Activated CD4-positive, alpha-beta memory T cell treated with anti-CD3 and anti-CD28 coated beads for 36 hours (primary cell): Measurements from ENCODE around the gene RNF20. TPM values are rescaled to one million over a fixed set of nuclear protein-coding genes. Genes with fewer than 3 reads are reported as not detected.
"Not testable (repeated sequence)": the region's sequence is repeated elsewhere in the genome, so short reads cannot be mapped to it uniquely, and the experiment has no call there.

ENCODE experiments used
- CTCF ChIA-PET: fragments of 350-600 bp; sonication (Branson Sonifier 250); formaldehyde crosslinking; loops from one replicate; lab custom pipeline; 2021; ENCODE audit warnings: antibody characterized with exemption, inconsistent platforms; lab: Charles Lee
- POLR2A ChIA-PET: fragments of 350-600 bp; sonication (Branson Sonifier 250); formaldehyde crosslinking; loops from one replicate; lab custom pipeline; 2021; ENCODE audit warnings: antibody characterized with exemption; lab: Charles Lee
- DNase-seq: peaks from one replicate; pipeline ENCODE4 v3.0.0-alpha.2; 2020
- H3K27ac Mint-ChIP-seq: one replicate; pipeline ENCODE4 v1.8.0; 2021; ENCODE audit warnings: mixed read lengths
- H3K27me3 Mint-ChIP-seq: one replicate; pipeline ENCODE4 v1.8.0; 2021; ENCODE audit warnings: mixed read lengths
- H3K36me3 Mint-ChIP-seq: one replicate; pipeline ENCODE4 v1.8.0; 2021; ENCODE audit warnings: mixed read lengths
- H3K4me1 Mint-ChIP-seq: one replicate; pipeline ENCODE4 v1.8.0; 2021; ENCODE audit warnings: low read depth, mixed read lengths
- H3K4me3 Mint-ChIP-seq: one replicate; pipeline ENCODE4 v1.8.0; 2021; ENCODE audit warnings: mild to moderate bottlenecking, mixed read lengths
- H3K9me3 Mint-ChIP-seq: one replicate; pipeline ENCODE4 v1.8.0; 2021; ENCODE audit warnings: mixed read lengths
- intact Hi-C: fragments of 100-400 bp; cut with micrococcal nuclease; formaldehyde crosslinking; loops from one replicate; pipeline ENCODE4 v1.15.1; 2023
- total RNA-seq, 2 experiments: library from RNA; stranded (reverse); gene quantifications; one replicate each; pipeline ENCODE4 v1.2.3, GENCODE V29; 2021

Gene RNF20
- total RNA-seq, 2 experiments from 2014 or later: 36.1 to 37.5 TPM

DNA sequence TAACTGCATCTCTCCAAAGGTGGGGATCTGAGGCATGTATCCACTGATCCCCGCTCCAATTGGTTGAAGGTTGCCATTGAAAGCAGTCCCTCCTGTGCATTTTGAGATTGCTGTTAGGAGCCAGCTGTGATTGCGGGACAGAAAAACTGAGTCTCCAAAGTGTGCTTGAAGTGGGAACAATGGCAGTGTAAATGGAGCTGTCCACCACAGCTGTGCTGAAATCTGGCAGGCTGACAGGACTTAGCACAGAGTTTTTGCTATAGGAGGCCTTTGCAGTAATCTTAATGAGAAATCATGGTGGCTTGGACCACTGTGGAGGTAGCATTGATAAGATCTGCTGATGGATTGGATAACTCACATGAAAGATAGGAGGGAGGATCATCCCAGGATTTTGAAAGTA lies 3.3 kb downstream of the RNF20 start:
- POLR2A ChIA-PET: no interaction called here
- no peaks in the 10 kb centered on the region for H3K27me3 Mint-ChIP-seq
- intact Hi-C loops: no loop called here

DNA sequence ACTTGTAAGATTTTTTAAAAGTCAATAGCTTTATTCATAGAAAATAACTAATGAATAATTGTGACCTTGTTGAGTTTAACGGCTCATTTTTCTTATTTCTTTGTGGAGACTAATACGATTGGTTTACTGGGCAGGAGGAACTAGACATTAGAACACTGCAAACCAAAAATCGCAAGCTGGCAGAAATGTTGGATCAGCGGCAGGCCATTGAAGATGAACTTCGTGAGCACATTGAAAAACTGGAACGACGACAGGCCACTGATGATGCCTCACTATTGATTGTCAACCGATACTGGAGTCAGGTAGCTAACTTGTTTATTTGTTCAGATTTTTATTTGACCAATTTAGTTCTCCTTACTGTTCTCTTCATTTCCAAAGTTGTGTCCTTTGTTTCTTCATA lies 6.4 kb downstream of the RNF20 start:
- no peak overlapping the region for H3K27ac Mint-ChIP-seq
- peaks cover 9% of the 10 kb centered on the region for H3K4me1 Mint-ChIP-seq
- H3K36me3 Mint-ChIP-seq: peaks cover 17% of the 10 kb centered on the region
- no peak overlapping the region for H3K4me3 Mint-ChIP-seq
- no peaks in the 10 kb centered on the region for H3K9me3 Mint-ChIP-seq
- no peaks in the 10 kb centered on the region for H3K27me3 Mint-ChIP-seq
- intact Hi-C loops: no loop called here
- POLR2A ChIA-PET: no interaction called here
- DNase-seq: no peak
- CTCF ChIA-PET: no interaction called here

More for the DNA sequence above, 3.3 kb downstream of the RNF20 start:
- Mint-ChIP-seq H3K4me3 (no peak overlapping the region), H3K9me3 (no peaks in the 10 kb centered on the region), H3K27ac (no peak overlapping the region), H3K36me3 (peaks cover 17% of the 10 kb centered on the region), H3K4me1 (peaks cover 20% of the 10 kb centered on the region)
- CTCF ChIA-PET: interaction anchor here (3.4 kb wide), 1 partner anchor 88 kb away, joined by 13 read pairs; no protein-coding TSS in a partner anchor
- DNase-seq: peak; percentile 50

DNA sequence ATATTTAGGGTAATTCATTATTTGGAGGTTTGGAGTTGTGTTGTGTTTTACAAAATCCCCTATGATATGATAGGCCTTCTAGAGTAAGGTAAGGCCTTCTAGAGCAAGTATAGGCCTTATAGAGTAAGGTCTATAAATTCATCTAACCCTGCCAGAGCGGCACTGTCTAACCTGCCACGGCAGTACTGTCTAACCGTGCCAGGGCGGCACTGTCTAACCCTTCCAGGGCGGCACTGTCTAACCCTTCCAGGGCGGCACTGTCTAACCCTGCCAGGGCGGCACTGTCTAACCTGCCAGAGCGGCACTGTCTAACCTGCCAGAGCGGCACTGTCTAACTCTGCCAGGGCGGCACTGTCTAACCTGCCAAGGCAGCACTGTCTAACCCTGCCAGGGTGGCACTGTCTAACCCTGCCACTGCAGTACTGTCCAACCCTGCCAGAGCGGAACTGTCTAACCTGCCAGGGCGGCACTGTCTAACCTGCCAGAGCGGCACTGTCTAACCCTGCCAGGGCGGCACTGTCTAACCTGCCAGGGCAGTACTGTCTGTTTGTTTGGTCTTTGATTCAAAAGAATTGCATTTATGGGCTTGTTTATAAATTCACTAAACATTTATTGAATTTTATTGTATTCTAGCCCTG lies 9.6 kb downstream of the RNF20 start:
- CTCF ChIA-PET: interaction anchor here (1.0 kb wide), 1 partner anchor 14 kb away, joined by 3 read pairs; no protein-coding TSS in a partner anchor
- Mint-ChIP-seq H3K9me3 (no peaks in the 10 kb centered on the region), H3K4me1 (no peaks in the 10 kb centered on the region), H3K4me3 (no peak overlapping the region), H3K27ac (no peak overlapping the region), H3K27me3 (no peaks in the 10 kb centered on the region), H3K36me3 (peaks cover 35% of the 10 kb centered on the region)
- POLR2A ChIA-PET: no interaction called here
- intact Hi-C loops: no loop called here
- DNase-seq: no peak

DNA sequence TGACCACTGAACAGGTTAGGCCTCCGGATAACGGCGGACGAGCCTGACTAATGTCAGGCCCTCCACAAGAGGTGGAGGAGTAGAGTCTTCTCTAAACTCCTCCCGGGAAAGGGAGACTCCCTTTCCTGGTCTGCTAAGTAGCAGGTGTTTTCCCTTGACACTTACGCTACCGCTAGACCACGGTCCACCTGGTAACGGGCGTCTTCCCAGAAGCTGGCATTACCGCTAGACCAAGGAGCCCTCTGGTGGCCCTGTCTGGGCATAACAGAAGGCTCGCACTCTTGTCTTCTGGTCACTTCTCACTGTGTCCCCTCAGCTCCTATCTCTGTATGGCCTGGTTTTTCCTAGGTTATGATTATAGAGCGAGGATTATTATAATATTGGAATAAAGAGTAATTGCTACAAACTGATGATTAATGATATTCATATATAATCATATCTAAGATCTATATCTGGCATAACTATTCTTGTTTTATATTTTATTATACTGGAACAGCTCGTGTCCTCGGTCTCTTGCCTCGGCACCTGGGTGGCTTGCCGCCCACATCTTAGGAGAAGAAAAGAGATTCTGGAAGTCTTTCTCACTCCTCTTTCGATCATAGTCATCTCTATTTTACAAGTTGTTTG lies 15.9 kb downstream of the RNF20 start:
- DNase-seq, intact Hi-C loops, POLR2A ChIA-PET, H3K9me3 Mint-ChIP-seq, CTCF ChIA-PET, H3K27me3 Mint-ChIP-seq, H3K4me3 Mint-ChIP-seq, H3K4me1 Mint-ChIP-seq, H3K27ac Mint-ChIP-seq: not testable (repeated sequence)
- H3K36me3 Mint-ChIP-seq: peaks cover 70% of the 10 kb centered on the region

GRCh38 chr9:101561740-101562139 lies 28.1 kb downstream of the RNF20 start:
- no peak for DNase-seq
- Mint-ChIP-seq H3K27me3 (no peaks in the 10 kb centered on the region), H3K4me3 (no peak overlapping the region), H3K4me1 (peaks cover 21% of the 10 kb centered on the region), H3K9me3 (peaks cover 9% of the 10 kb centered on the region), H3K27ac (no peak overlapping the region), H3K36me3 (peaks cover 81% of the 10 kb centered on the region)
- CTCF ChIA-PET: no interaction called here
- POLR2A ChIA-PET: no interaction called here
- intact Hi-C loops: no loop called here

- intact Hi-C loops: no loop called here
- H3K4me3 Mint-ChIP-seq: no peak overlapping the region
- H3K27ac Mint-ChIP-seq: no peak overlapping the region
- H3K4me1 Mint-ChIP-seq: peaks cover 33% of the 10 kb centered on the region
- POLR2A ChIA-PET: no interaction called here
- CTCF ChIA-PET: interaction anchor here (0.8 kb wide), 1 partner anchor 11 kb away, joined by 3 read pairs; no protein-coding TSS in a partner anchor
- H3K36me3 Mint-ChIP-seq: peaks cover 76% of the 10 kb centered on the region
- DNase-seq: no peak
- no peaks in the 10 kb centered on the region for H3K27me3 Mint-ChIP-seq
- H3K9me3 Mint-ChIP-seq: peaks cover 6% of the 10 kb centered on the region
These were observed 29.3 kb downstream of the RNF20 start for GRCh38 chr9:101562966-101563365.

DNA sequence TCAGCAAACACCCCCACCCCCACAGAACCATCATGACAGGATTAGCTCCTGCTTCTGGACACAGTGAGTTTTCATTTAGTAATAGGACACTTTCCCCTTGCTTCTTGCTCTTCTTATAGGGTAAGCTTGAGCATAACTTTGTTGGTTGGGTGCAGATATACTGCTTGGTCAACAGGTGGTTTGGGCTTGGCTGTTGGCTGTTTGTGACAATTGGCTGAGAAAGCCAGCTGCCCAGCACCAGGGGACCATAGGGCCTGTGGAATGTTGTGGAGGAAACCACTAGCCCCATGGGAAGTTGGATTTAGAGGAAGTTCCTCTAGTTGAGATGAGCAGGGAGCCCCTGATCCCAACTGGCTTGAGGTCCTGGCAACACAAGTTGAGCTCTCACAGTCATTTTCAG lies 30.6 kb downstream of the RNF20 start:
- H3K4me1 Mint-ChIP-seq: peaks cover 38% of the 10 kb centered on the region
- H3K36me3 Mint-ChIP-seq: peaks cover 67% of the 10 kb centered on the region
- ChIA-PET POLR2A (no interaction called here), CTCF (interaction anchor here (0.8 to 1.5 kb wide), 2 partner anchors 105 to 115 kb away, joined by 4 read pairs; no protein-coding TSS in a partner anchor)
- no peak for DNase-seq
- no peak overlapping the region for H3K27ac Mint-ChIP-seq
- no peak overlapping the region for H3K4me3 Mint-ChIP-seq
- H3K9me3 Mint-ChIP-seq: peaks cover under 1% of the 10 kb centered on the region
- no peaks in the 10 kb centered on the region for H3K27me3 Mint-ChIP-seq
- intact Hi-C loops: no loop called here

GRCh38 chr9:101566904-101567724 lies 33.5 kb downstream of the RNF20 start:
- Mint-ChIP-seq H3K27me3 (no peaks in the 10 kb centered on the region), H3K4me1 (peaks cover 52% of the 10 kb centered on the region), H3K4me3 (no peak overlapping the region), H3K9me3 (no peaks in the 10 kb centered on the region), H3K36me3 (peaks cover 42% of the 10 kb centered on the region), H3K27ac (no peak overlapping the region)
- intact Hi-C loops: loop anchor here (1.0 to 2.0 kb wide), 3 partner anchors 34 to 169 kb away; partner anchors contain the start of genes MRPL50, RNF20 and ZNF189
- ChIA-PET POLR2A (no interaction called here), CTCF (interaction anchor here (0.9 to 1.0 kb wide), 3 partner anchors 33 to 118 kb away, joined by 3 to 7 read pairs (median 5); partner anchors contain the start of gene RNF20)
- DNase-seq: peak; percentile 58

DNA sequence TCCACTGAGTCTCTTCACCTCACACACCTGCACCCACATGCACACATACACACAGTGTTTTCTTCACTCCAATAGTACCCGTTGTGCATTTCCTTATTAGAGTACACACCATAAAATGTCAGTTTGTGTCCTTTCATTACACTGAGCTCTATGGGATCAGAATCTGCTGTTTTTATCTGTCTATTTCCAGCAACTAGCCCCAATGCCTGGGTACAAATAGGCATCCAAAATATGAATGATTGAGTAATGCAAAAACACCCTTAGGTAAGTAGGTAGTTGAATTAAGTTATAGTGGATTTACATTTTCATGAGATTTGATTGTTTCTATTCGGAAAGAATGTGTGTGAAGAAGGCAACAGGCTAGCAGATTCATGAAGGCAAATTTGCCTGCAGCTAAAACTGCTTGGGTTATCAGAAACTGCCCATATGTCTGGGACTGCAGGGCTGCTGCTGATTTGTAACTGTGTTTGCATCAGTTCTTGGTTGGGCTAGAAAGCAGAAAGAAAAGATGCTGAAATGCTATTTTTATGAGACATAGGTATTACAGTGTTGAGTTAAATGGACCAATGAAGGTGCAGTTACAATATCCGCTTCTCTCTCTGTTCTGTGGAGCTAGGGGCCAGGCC lies 34.2 kb downstream of the RNF20 start:
- no peak overlapping the region for H3K27ac Mint-ChIP-seq
- intact Hi-C loops: loop anchor here (1.0 to 2.0 kb wide), 3 partner anchors 35 to 170 kb away; partner anchors contain the start of genes MRPL50, RNF20 and ZNF189

DNA sequence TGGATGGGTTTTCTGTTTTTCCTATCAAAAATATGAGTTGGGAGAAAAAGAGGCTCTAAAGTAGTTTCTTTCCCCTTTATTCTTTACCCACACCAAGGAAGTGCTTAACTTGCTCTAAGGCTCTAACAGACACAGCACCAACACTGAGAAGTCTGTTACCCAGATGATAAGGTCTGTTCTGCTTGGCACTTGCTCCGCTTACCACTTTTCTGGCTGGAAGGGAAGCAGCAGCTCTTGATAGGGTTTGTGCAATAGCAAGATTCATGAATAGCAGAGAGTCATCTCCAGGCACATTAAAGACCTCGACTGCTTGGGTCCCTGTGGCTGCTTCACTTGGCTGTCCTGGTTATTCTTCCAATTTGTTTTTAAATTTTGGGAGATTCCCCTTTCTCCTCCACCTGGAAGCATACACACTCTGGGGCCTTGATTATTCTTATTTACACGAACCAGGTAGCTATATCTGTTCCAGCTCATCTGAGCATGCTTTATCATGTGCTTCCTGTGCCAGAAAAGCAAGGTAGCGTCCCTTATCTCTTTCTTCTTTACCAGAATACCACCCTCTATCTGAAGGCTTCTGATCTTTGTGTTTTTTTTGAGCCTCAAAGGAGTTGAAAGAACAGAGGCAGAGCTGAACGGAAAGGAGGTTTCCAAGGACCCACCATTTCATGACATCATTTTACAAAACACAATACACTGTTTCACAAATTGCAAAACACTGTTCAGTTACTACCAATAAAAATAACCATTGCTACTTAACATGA lies 36.3 kb downstream of the RNF20 start:
- no peak for DNase-seq
- POLR2A ChIA-PET: no interaction called here
- no peaks in the 10 kb centered on the region for H3K9me3 Mint-ChIP-seq
- CTCF ChIA-PET: interaction anchor here (1.2 kb wide), 1 partner anchor 121 kb away, joined by 3 read pairs; no protein-coding TSS in a partner anchor
- peak overlapping the region; percentile 77 for H3K27ac Mint-ChIP-seq
- H3K27me3 Mint-ChIP-seq: no peaks in the 10 kb centered on the region
- H3K4me1 Mint-ChIP-seq: peaks cover 77% of the 10 kb centered on the region
- no peak overlapping the region for H3K4me3 Mint-ChIP-seq
- H3K36me3 Mint-ChIP-seq: peaks cover 23% of the 10 kb centered on the region
- intact Hi-C loops: loop anchor here (2.0 kb wide), 1 partner anchor 17 kb away; no protein-coding TSS in a partner anchor

More for the DNA sequence above, 34.2 kb downstream of the RNF20 start:
- H3K27me3 Mint-ChIP-seq: no peaks in the 10 kb centered on the region
- peaks cover 35% of the 10 kb centered on the region for H3K36me3 Mint-ChIP-seq
- H3K4me1 Mint-ChIP-seq: peaks cover 58% of the 10 kb centered on the region
- H3K4me3 Mint-ChIP-seq: no peak overlapping the region
- H3K9me3 Mint-ChIP-seq: no peaks in the 10 kb centered on the region
- POLR2A ChIA-PET: no interaction called here
- no peak for DNase-seq
- CTCF ChIA-PET: interaction anchor here (1.0 kb wide), 2 partner anchors 34 to 119 kb away, joined by 5 to 7 read pairs; partner anchors contain the start of gene RNF20

- CTCF ChIA-PET: no interaction called here
These were observed 37.5 kb downstream of the RNF20 start for GRCh38 chr9:101571114-101571513.

More at GRCh38 chr9:101571114-101571513, 37.5 kb downstream of the RNF20 start:
- no peak overlapping the region for H3K4me3 Mint-ChIP-seq
- DNase-seq: no peak
- intact Hi-C loops: loop anchor here (2.0 kb wide), 1 partner anchor 16 kb away; no protein-coding TSS in a partner anchor
- peaks cover 84% of the 10 kb centered on the region for H3K4me1 Mint-ChIP-seq
- H3K27ac Mint-ChIP-seq: peak overlapping the region; percentile 77
- POLR2A ChIA-PET: no interaction called here
- peaks cover 13% of the 10 kb centered on the region for H3K36me3 Mint-ChIP-seq
- H3K27me3 Mint-ChIP-seq: no peaks in the 10 kb centered on the region
- H3K9me3 Mint-ChIP-seq: no peaks in the 10 kb centered on the region
